PC-9 (cell line): ENCODE results near the gene GPC1.

Experiments used
- CTCF ChIP-seq: fragments of 200-600 bp; sonication (generic); conservative IDR thresholded peaks from 2 replicates; pipeline ENCODE4 v1.6.1; 2017; ENCODE audit warnings: mixed run types, antibody characterized with exemption, mild to moderate bottlenecking, moderate library complexity
- EZH2 ChIP-seq: fragments of 200-600 bp; sonication (generic); IDR thresholded peaks from 2 replicates; pipeline ENCODE4 v1.8.0; 2017; ENCODE audit warnings: antibody characterized with exemption, low read depth

- TF ChIP-seq CTCF, result no peak
- TF ChIP-seq EZH2, result no peak
Measured at GRCh38 chr2:240410004-240410403, 25.5 kb upstream of the GPC1 start.
